ENCODE measurements around the gene SMKR1. TPM values are rescaled to one million over a fixed set of nuclear protein-coding genes. Genes with fewer than 3 reads are reported as not detected.

The SMKR1 gene
- total RNA-seq (1 to 10 TPM in 1 of 2 donors, under 1 TPM in 1; 0.51 to 3.6 TPM), polyA plus RNA-seq (1 to 10 TPM; 1.7 to 2.2 TPM)
- long read RNA-seq, donor 1, result 0 reads
- long read RNA-seq, donor 2, result 0 reads
- long read RNA-seq, donor 3, result 0 reads
- long read RNA-seq, donor 4, result 0 reads
- long read RNA-seq, donor 5, result 0 reads

- 5% methylated on average over 70 to 89 of the region's 89 CpGs for WGBS, 2 donors
- H3K4me3 ChIP-seq, result peak within 1 kb of the TSS; percentile 12
- no peak for TF ChIP-seq CTCF (IDR thresholded peaks at IDR 0.05; ENCODE audit: control extremely low read depth, extremely low read depth)
- no peaks in the 10 kb centered on the region for H3K36me3 ChIP-seq (ENCODE audit: control insufficient read depth in 4 of 4, insufficient read depth in 4 of 4, low read length in 4 of 4)
- DNase-seq, result peak; percentile 57 to 74 (median 74)
- peak; percentile 94 for ATAC-seq (ENCODE audit: insufficient read depth, low FRiP score)
- H3K27me3 ChIP-seq (ENCODE audit: control insufficient read depth in 3 of 3, insufficient read depth in 3 of 3, low read length in 2 of 3), result peaks cover 0 to 22% (median 6%) of the 10 kb centered on the region in 3 donors
- H3K9ac ChIP-seq (ENCODE audit: insufficient read depth in 1 of 2, low read length in 2 of 2), result no peak within 1 kb of the TSS
- no peaks in the 10 kb centered on the region for H3K9me3 ChIP-seq (ENCODE audit: control insufficient read depth in 4 of 4, insufficient read depth in 3 of 4, low read length in 3 of 4)
- no peak within 1 kb of the TSS for H3K27ac ChIP-seq (ENCODE audit: low read depth in 1 of 2, low read length in 1 of 2)
- H3K4me1 ChIP-seq (ENCODE audit: control insufficient read depth in 5 of 5, insufficient read depth in 5 of 5, low read length in 5 of 5), result peaks cover 0 to 7% (median 0%) of the 10 kb centered on the region in 5 donors
Observed at GRCh38 chr7:129501760-129502707, at the start of gene SMKR1. SMKR1 (plus strand) TSS chr7:129502531; CDS start chr7:129502825, 294 bp downstream.

GRCh38 chr7:129452589-129453231, 49.6 kb upstream of the SMKR1 start:
- H3K4me1 ChIP-seq (ENCODE audit: control insufficient read depth in 5 of 5, insufficient read depth in 5 of 5, low read length in 5 of 5), result peaks cover 0 to 7% (median 0%) of the 10 kb centered on the region in 5 donors
- no peak overlapping the region for H3K9ac ChIP-seq (ENCODE audit: insufficient read depth in 1 of 2, low read length in 2 of 2)
- H3K9me3 ChIP-seq (ENCODE audit: control insufficient read depth in 4 of 4, insufficient read depth in 3 of 4, low read length in 3 of 4), result peaks cover 0 to 9% (median 2%) of the 10 kb centered on the region in 4 donors
- no peak for DNase-seq
- no peak for TF ChIP-seq CTCF (IDR thresholded peaks at IDR 0.05; ENCODE audit: control extremely low read depth, extremely low read depth)
- H3K36me3 ChIP-seq (ENCODE audit: control insufficient read depth in 4 of 4, insufficient read depth in 4 of 4, low read length in 4 of 4), result peaks cover 0 to 7% (median 2%) of the 10 kb centered on the region in 4 donors
- WGBS, 2 donors, result 91 to 96% methylated on average over 2 of the region's 2 CpGs
- no peak overlapping the region for H3K4me3 ChIP-seq
- no peak for ATAC-seq (ENCODE audit: insufficient read depth, low FRiP score)
- H3K27ac ChIP-seq (ENCODE audit: low read depth in 1 of 2, low read length in 1 of 2), result no peak overlapping the region
- H3K27me3 ChIP-seq (ENCODE audit: control insufficient read depth in 3 of 3, insufficient read depth in 3 of 3, low read length in 2 of 3), result no peaks in the 10 kb centered on the region

- TF ChIP-seq CTCF (IDR thresholded peaks at IDR 0.05; ENCODE audit: control extremely low read depth, extremely low read depth), result no peak
Observed at GRCh38 chr7:129453510-129454248, 48.7 kb upstream of the SMKR1 start.

More at GRCh38 chr7:129453510-129454248, 48.7 kb upstream of the SMKR1 start:
- peaks cover 0 to 4% (median 2%) of the 10 kb centered on the region in 4 donors for H3K9me3 ChIP-seq (ENCODE audit: control insufficient read depth in 4 of 4, insufficient read depth in 3 of 4, low read length in 3 of 4)
- peaks cover 0 to 7% (median 0%) of the 10 kb centered on the region in 5 donors for H3K4me1 ChIP-seq (ENCODE audit: control insufficient read depth in 5 of 5, insufficient read depth in 5 of 5, low read length in 5 of 5)
- ATAC-seq (ENCODE audit: insufficient read depth, low FRiP score) (no peak), DNase-seq (no peak)
- 83 to 91% methylated on average over 1 of the region's 1 CpG for WGBS, 2 donors
- H3K27ac ChIP-seq (ENCODE audit: low read depth in 1 of 2, low read length in 1 of 2), result no peak overlapping the region
- peaks cover 0 to 11% (median 2%) of the 10 kb centered on the region in 4 donors for H3K36me3 ChIP-seq (ENCODE audit: control insufficient read depth in 4 of 4, insufficient read depth in 4 of 4, low read length in 4 of 4)
- no peak overlapping the region for H3K4me3 ChIP-seq
- H3K27me3 ChIP-seq (ENCODE audit: control insufficient read depth in 3 of 3, insufficient read depth in 3 of 3, low read length in 2 of 3), result no peaks in the 10 kb centered on the region
- no peak overlapping the region for H3K9ac ChIP-seq (ENCODE audit: insufficient read depth in 1 of 2, low read length in 2 of 2)

All from lung (tissue), 16 donors.